ES-I3 (cell line): Measurements from ENCODE around the gene PPP2R2D.
"Not testable (repeated sequence)": the region's sequence is repeated elsewhere in the genome, so short reads cannot be mapped to it uniquely, and the experiment has no call there.

ENCODE experiments used
- H3K36me3 ChIP-seq: 2 replicates; pipeline ENCODE4 v1.6.1; 2013; ENCODE audit warnings: mild to moderate bottlenecking, low read length, control low read depth, moderate library complexity; ENCODE audit not compliant: insufficient read depth
- H3K4me1 ChIP-seq: 2 replicates; pipeline ENCODE4 v1.6.1; 2013; ENCODE audit warnings: mild to moderate bottlenecking, control low read depth, low read length; ENCODE audit not compliant: insufficient read depth
- H3K9ac ChIP-seq: 2 replicates; pipeline ENCODE4 v1.6.1; 2013; ENCODE audit warnings: low read depth, mild to moderate bottlenecking, low read length, moderate library complexity
- H3K9me3 ChIP-seq: 2 replicates; pipeline ENCODE4 v1.6.1; 2013; ENCODE audit warnings: mild to moderate bottlenecking, low read length, moderate library complexity; ENCODE audit not compliant: control insufficient read depth, insufficient read depth

The PPP2R2D gene

GRCh38 chr10:131944976-131945695 lies 44.3 kb downstream of the PPP2R2D start:
- H3K9me3 ChIP-seq: no peaks in the 10 kb centered on the region

GRCh38 chr10:131946321-131946751 lies 45.5 kb downstream of the PPP2R2D start:
- H3K36me3 ChIP-seq: peaks cover 39% of the 10 kb centered on the region
- H3K9ac ChIP-seq: no peak overlapping the region
- no peaks in the 10 kb centered on the region for H3K9me3 ChIP-seq
- H3K4me1 ChIP-seq: peaks cover 18% of the 10 kb centered on the region

More at GRCh38 chr10:131944976-131945695, 44.3 kb downstream of the PPP2R2D start:
- peaks cover 18% of the 10 kb centered on the region for H3K4me1 ChIP-seq
- H3K36me3 ChIP-seq: peaks cover 38% of the 10 kb centered on the region
- H3K9ac ChIP-seq: no peak overlapping the region

- no peak overlapping the region for H3K9ac ChIP-seq
- no peaks in the 10 kb centered on the region for H3K9me3 ChIP-seq
- peaks cover 39% of the 10 kb centered on the region for H3K36me3 ChIP-seq
- peaks cover 18% of the 10 kb centered on the region for H3K4me1 ChIP-seq
Observed at GRCh38 chr10:131946880-131947279, 46.1 kb downstream of the PPP2R2D start.

DNA sequence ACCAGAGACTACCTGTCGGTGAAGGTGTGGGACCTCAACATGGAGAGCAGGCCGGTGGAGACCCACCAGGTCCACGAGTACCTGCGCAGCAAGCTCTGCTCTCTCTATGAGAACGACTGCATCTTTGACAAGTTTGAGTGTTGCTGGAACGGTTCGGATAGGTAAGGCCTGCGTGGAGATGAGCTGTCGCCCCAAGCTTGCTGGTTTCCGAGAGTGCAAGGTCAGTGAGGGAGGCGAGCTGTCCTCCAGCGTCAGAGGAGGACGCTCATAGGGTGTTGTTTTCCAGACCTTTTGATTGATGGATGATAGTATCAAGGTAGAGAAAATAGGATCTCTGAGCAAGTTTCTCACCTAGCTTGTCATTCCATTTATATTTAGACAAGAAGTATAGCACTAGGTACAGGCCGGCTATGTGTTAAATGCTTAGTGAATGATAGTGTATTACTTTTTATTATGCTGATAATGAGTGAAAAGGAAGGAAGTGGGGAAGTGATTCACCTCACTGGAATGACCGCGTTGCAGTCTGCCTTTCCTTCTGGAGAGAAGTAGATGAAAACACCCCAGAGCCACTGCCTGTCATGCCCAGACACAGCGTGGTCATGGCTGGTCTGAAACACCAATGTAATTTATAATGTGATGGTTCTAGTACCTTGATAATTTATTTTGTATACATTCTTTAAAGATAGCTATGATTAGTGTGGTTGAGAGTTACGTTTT lies 47.0 kb downstream of the PPP2R2D start:
- Histone ChIP-seq H3K4me1 (peaks cover 18% of the 10 kb centered on the region), H3K9ac (no peak overlapping the region), H3K36me3 (peaks cover 39% of the 10 kb centered on the region), H3K9me3 (no peaks in the 10 kb centered on the region)

GRCh38 chr10:131948501-131948900 lies 47.7 kb downstream of the PPP2R2D start:
- H3K9me3 ChIP-seq: no peaks in the 10 kb centered on the region
- H3K9ac ChIP-seq: no peak overlapping the region
- H3K36me3 ChIP-seq: peaks cover 39% of the 10 kb centered on the region
- peaks cover 18% of the 10 kb centered on the region for H3K4me1 ChIP-seq

DNA sequence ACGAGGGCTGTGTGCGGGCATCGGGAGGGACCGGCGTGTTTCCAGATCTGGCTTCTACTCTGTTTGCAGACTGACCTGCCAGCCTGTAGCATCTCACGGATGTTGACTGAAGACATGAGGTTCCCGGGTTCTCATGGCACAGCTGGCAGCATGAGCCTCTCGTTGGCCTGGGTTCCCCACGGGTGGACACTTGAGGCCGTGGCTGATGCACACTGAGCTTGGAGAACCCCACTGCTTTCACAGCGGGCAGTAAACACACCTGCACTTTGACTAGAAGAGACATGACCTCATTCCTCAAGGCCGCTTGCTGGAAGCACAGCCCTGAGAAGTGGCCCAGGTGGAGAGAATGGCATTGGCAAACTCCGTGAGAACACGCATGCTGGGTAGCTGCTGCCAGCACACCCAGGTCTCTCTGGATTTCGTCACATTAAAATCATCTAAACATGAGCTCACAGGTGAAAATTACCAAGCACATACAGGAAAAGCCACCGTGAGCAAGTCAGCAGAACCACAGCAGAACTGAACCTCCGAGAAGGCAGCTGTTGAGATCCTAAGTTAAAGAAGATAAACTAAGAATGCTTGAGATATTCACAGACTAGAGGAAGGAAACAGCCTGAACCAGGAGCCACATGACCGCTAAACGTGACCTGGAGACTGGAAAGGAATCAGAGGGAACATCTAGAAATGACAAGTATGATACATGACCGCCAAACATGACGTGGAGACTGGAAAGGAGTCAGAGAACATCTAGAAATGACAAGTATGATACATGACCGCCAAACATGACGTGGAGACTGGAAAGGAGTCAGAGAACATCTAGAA lies 48.4 kb downstream of the PPP2R2D start:
- Histone ChIP-seq H3K9me3 (no peaks in the 10 kb centered on the region), H3K36me3 (peaks cover 45% of the 10 kb centered on the region), H3K4me1 (peaks cover 18% of the 10 kb centered on the region), H3K9ac (no peak overlapping the region)

- H3K36me3 ChIP-seq: peaks cover 47% of the 10 kb centered on the region
- not testable (repeated sequence) for H3K9me3 ChIP-seq, H3K9ac ChIP-seq
- peaks cover 18% of the 10 kb centered on the region for H3K4me1 ChIP-seq
Observed at GRCh38 chr10:131949908-131950307, 49.1 kb downstream of the PPP2R2D start.

- Histone ChIP-seq H3K9ac (no peak overlapping the region), H3K9me3 (no peaks in the 10 kb centered on the region), H3K36me3 (peaks cover 26% of the 10 kb centered on the region), H3K4me1 (no peaks in the 10 kb centered on the region)
Observed at GRCh38 chr10:131954356-131954965, 53.7 kb downstream of the PPP2R2D start.

GRCh38 chr10:131955591-131956340 lies 55.0 kb downstream of the PPP2R2D start:
- Histone ChIP-seq H3K36me3 (peaks cover 22% of the 10 kb centered on the region), H3K4me1 (no peaks in the 10 kb centered on the region), H3K9ac (no peak overlapping the region), H3K9me3 (no peaks in the 10 kb centered on the region)

DNA sequence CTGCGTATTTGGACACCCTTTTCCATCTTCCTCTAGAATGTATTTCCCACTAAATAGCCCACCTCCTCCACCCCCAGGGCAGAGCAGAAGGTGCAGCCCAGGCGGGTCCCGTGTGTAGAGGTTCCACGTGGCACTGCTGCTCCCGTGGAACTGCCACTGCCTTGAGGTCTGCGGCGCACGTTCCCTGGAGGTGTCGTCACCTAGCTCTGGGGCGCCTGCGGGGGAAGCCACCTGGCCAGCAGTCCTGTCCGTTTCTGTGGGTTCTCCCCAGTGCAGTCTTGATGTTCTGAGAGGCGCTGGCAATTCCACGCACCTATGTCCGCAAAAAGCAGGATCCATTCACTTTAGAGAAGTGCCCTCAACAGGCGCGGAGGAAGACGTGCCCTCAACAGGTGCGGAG lies 59.0 kb downstream of the PPP2R2D start:
- Histone ChIP-seq H3K36me3 (peaks cover 9% of the 10 kb centered on the region; the same call in 1 of the 2 replicates), H3K4me1 (no peaks in the 10 kb centered on the region), H3K9me3 (no peaks in the 10 kb centered on the region), H3K9ac (no peak overlapping the region)

DNA sequence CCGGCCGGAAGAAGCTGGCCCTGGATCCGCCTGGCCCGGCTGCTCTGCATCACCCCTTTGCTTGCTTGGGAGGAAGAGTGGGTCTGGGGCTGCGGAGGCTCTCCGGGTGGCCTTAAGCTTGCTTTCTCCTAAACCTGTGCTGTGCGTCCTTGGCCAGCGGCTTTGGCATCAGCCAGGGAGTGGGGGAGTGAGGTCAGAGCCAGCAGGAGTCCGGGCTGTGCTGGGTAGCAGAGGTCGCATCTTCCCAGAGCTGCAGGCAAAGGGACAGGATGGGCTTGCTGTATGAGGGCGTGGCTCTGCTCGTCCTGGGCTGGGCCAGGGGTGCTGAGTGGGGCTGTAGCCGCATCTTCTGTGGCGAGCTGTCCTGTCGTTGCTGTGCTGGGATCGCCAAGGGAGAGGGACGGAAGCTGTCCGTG lies 59.8 kb downstream of the PPP2R2D start:
- Histone ChIP-seq H3K9me3 (no peaks in the 10 kb centered on the region), H3K4me1 (no peaks in the 10 kb centered on the region), H3K9ac (no peak overlapping the region), H3K36me3 (peaks cover 7% of the 10 kb centered on the region; the same call in 1 of the 2 replicates)

GRCh38 chr10:131961047-131961776 lies 60.4 kb downstream of the PPP2R2D start:
- H3K9me3 ChIP-seq: no peaks in the 10 kb centered on the region
- H3K9ac ChIP-seq: no peak overlapping the region
- peaks cover 7% of the 10 kb centered on the region; the same call in 1 of the 2 replicates for H3K36me3 ChIP-seq
- H3K4me1 ChIP-seq: no peaks in the 10 kb centered on the region
